Smooth muscle cell (in vitro differentiated cells): Measurements from ENCODE around the gene ARHGAP10. TPM values are rescaled to one million over a fixed set of nuclear protein-coding genes. Genes with fewer than 3 reads are reported as not detected.

Experiments
- DNase-seq: peaks from one replicate; lab custom pipeline; 2025; ENCODE audit not compliant: unreplicated experiment; lab: John Stamatoyannopoulos, UW
- H2AFZ ChIP-seq: fragments of 200-600 bp; sonication (generic); 2 replicates; pipeline ENCODE4 v1.6.0; 2016; ENCODE audit warnings: antibody characterized with exemption, low read depth, mild to moderate bottlenecking
- H3F3A ChIP-seq: fragments of 200-600 bp; sonication (generic); 2 replicates; pipeline ENCODE4 v1.6.0; 2017; ENCODE audit warnings: antibody characterized with exemption, low read depth
- H3K27ac ChIP-seq: fragments of 200-600 bp; sonication (generic); 2 replicates; pipeline ENCODE4 v1.5.1; 2016; ENCODE audit warnings: low read depth, mild to moderate bottlenecking
- H3K27me3 ChIP-seq: fragments of 200-600 bp; sonication (generic); 2 replicates; pipeline ENCODE4 v1.6.1; 2016; ENCODE audit warnings: low read depth, mild to moderate bottlenecking
- H3K36me3 ChIP-seq: fragments of 200-600 bp; sonication (generic); 2 replicates; pipeline ENCODE4 v1.5.1; 2016; ENCODE audit warnings: low read depth
- H3K4me1 ChIP-seq: fragments of 200-600 bp; sonication (generic); 2 replicates; pipeline ENCODE4 v1.5.1; 2016; ENCODE audit warnings: low read depth
- H3K4me2 ChIP-seq: fragments of 200-600 bp; sonication (generic); 2 replicates; pipeline ENCODE4 v1.6.0; 2016; ENCODE audit warnings: mild to moderate bottlenecking
- H3K4me3 ChIP-seq: fragments of 200-600 bp; sonication (generic); 2 replicates; pipeline ENCODE4 v1.5.1; 2016; ENCODE audit warnings: mild to moderate bottlenecking
- H3K79me2 ChIP-seq: fragments of 200-600 bp; sonication (generic); 2 replicates; pipeline ENCODE4 v1.6.0; 2016; ENCODE audit warnings: low read depth, mild to moderate bottlenecking
- H3K9ac ChIP-seq: fragments of 200-600 bp; sonication (generic); 2 replicates; pipeline ENCODE4 v1.6.0; 2016; ENCODE audit warnings: low read depth
- H3K9me3 ChIP-seq: fragments of 200-600 bp; sonication (generic); replicated peaks from 2 replicates; pipeline ENCODE4 v1.5.1; 2016; ENCODE audit warnings: low read depth
- H4K20me1 ChIP-seq: fragments of 200-600 bp; sonication (generic); 2 replicates; pipeline ENCODE4 v1.6.0; 2016; ENCODE audit warnings: low read depth
- whole genome bisulfite sequencing: methylation state at CpG from one replicate; pipeline ENCODE4 v1.1.7; 2016; ENCODE audit warnings: low lambda C conversion rate; 5-methylcytosine and 5-hydroxymethylcytosine counted together
- polyA plus RNA-seq: library from polyadenylated mRNA; unstranded; fragments of >200 nt; fragmentation: Nextera tagmentation; extraction: Ambion mirVana; gene quantifications from 2 replicates; pipeline ENCODE4 v1.2.1, GENCODE V29; 2016
- total RNA-seq: library from RNA; depleted of rRNA; stranded (reverse); fragments of >200 nt; gene quantifications from 2 replicates; pipeline ENCODE4 v1.2.3, GENCODE V29; 2014
- TF ChIP-seq, protein P1 (sequence below): fragments of 200-600 bp; sonication (generic); IDR thresholded peaks from 2 replicates; pipeline ENCODE4 v1.5.1; 2017; ENCODE audit warnings: borderline replicate concordance, mild to moderate bottlenecking, antibody characterized with exemption; ENCODE audit not compliant: insufficient read depth, poor library complexity, severe bottlenecking

The ARHGAP10 gene
- total and polyA plus RNA-seq, 2 experiments from 2014 or later, result 6.2 to 11.6 TPM

DNA sequence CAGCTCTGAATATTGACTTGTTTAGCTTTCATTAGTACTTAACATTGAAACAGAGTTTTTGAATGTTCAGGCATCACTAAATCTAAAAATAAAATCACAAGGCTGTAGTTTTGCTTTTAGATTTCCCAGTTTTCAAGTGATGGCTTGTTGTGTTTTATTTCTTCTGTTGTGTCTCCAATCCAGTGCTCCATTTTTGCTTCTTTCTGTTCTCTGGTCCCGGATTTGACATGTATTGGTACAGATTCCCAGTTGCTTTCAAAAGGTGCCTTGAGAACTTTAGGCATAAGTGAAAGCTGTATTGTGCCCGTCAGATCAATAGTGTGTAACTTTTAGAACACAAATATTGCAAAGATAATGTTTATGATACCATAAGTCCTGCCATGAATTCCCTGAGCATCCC, 53.2 kb downstream of the ARHGAP10 start:
- WGBS, result 97% methylated on average over 2 of the region's 2 CpGs
- H3K9ac ChIP-seq, result no peak overlapping the region
- peaks cover 30% of the 10 kb centered on the region for H3K4me1 ChIP-seq
- H3K4me2 ChIP-seq, result no peak overlapping the region
- no peaks in the 10 kb centered on the region for H3K36me3 ChIP-seq
- no peak overlapping the region for H2AFZ ChIP-seq
- DNase-seq, result no peak
- peaks cover 4% of the 10 kb centered on the region for H3F3A ChIP-seq
- H4K20me1 ChIP-seq, result peaks cover 25% of the 10 kb centered on the region
- H3K27me3 ChIP-seq, result no peaks in the 10 kb centered on the region
- H3K79me2 ChIP-seq, result peaks cover 6% of the 10 kb centered on the region
- no peak overlapping the region for H3K4me3 ChIP-seq
- no peaks in the 10 kb centered on the region for H3K9me3 ChIP-seq
- H3K27ac ChIP-seq, result no peak overlapping the region
- TF ChIP-seq, protein P1, sequence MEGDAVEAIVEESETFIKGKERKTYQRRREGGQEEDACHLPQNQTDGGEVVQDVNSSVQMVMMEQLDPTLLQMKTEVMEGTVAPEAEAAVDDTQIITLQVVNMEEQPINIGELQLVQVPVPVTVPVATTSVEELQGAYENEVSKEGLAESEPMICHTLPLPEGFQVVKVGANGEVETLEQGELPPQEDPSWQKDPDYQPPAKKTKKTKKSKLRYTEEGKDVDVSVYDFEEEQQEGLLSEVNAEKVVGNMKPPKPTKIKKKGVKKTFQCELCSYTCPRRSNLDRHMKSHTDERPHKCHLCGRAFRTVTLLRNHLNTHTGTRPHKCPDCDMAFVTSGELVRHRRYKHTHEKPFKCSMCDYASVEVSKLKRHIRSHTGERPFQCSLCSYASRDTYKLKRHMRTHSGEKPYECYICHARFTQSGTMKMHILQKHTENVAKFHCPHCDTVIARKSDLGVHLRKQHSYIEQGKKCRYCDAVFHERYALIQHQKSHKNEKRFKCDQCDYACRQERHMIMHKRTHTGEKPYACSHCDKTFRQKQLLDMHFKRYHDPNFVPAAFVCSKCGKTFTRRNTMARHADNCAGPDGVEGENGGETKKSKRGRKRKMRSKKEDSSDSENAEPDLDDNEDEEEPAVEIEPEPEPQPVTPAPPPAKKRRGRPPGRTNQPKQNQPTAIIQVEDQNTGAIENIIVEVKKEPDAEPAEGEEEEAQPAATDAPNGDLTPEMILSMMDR, result no peak

DNA sequence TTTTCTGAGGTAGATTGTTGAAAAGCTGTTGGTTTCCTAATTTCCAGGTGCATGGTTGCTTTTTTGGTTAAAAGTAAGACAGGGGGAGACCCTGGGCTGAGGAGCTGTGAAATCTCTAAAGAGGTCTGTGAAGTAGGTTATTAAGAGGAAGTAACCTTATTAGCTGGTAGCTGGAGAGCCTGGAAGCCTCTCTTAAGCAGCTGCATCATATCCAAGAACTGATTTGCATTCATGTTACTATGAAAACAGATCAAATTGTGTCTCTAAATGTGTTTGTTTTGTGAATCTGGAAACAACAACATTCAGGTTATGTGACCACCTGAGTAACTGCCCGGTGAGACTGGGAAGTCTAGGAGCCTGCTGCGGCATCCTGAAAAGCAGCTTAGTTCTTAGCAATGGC, 54.1 kb downstream of the ARHGAP10 start:
- DNase-seq, result no peak
- H3K9ac ChIP-seq, result no peak overlapping the region
- peaks cover 4% of the 10 kb centered on the region for H3F3A ChIP-seq
- 85% methylated on average over 2 of the region's 2 CpGs for WGBS
- peaks cover 30% of the 10 kb centered on the region for H3K4me1 ChIP-seq
- H3K27me3 ChIP-seq, result no peaks in the 10 kb centered on the region
- H2AFZ ChIP-seq, result no peak overlapping the region
- TF ChIP-seq, protein P1, result no peak
- no peak overlapping the region for H3K4me2 ChIP-seq
- H3K9me3 ChIP-seq, result no peaks in the 10 kb centered on the region
- peaks cover 25% of the 10 kb centered on the region for H4K20me1 ChIP-seq
- no peak overlapping the region for H3K27ac ChIP-seq
- H3K36me3 ChIP-seq, result no peaks in the 10 kb centered on the region
- H3K79me2 ChIP-seq, result peaks cover 15% of the 10 kb centered on the region
- no peak overlapping the region for H3K4me3 ChIP-seq

DNA sequence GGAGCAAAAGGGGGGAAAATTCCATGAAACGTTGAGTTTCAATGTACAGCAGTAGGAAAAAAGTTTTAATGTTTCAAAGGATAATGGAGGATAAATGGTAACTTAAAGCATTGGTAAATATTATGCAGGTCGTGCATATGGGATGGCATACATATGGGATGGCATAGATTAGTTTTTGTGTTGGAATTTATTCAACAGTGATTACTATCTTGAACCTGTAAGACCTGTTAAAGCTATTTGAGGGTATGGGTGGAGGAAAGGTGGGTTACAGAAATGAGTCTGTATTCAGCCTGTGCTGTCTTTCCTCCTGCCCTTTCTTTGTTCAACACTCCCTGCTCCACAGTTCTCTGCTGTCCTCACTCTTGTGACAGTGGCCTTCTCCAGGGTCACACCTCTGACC, 54.6 kb downstream of the ARHGAP10 start:
- H3F3A ChIP-seq, result peaks cover 4% of the 10 kb centered on the region
- H3K4me2 ChIP-seq, result no peak overlapping the region
- TF ChIP-seq, protein P1, result no peak
- no peak overlapping the region for H3K9ac ChIP-seq
- 86% methylated on average over 2 of the region's 2 CpGs for WGBS
- peaks cover 25% of the 10 kb centered on the region for H4K20me1 ChIP-seq
- no peak overlapping the region for H3K4me3 ChIP-seq
- no peak for DNase-seq
- H3K27ac ChIP-seq, result no peak overlapping the region
- H3K27me3 ChIP-seq, result no peaks in the 10 kb centered on the region
- H3K9me3 ChIP-seq, result no peaks in the 10 kb centered on the region
- no peaks in the 10 kb centered on the region for H3K36me3 ChIP-seq
- peaks cover 20% of the 10 kb centered on the region for H3K79me2 ChIP-seq
- peaks cover 30% of the 10 kb centered on the region for H3K4me1 ChIP-seq
- H2AFZ ChIP-seq, result no peak overlapping the region

DNA sequence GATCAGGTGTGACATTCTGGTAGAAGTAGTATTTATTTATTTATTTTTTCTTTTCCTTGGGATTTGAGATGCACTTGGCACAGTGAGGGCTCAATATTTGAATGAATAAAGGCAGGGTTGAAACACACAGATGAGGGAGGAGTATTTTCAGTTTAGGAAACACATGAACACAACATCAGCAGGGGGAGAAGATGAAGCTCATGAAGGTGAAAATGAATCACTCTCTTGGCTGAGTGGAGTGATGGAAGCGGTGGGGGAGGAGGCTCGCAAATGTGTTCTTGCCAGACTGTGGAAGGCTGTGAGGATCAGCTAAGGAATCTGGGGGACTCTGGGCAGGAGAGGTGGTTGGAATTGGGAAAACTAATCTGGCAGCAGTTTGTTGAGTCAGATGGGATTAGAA, 55.3 kb downstream of the ARHGAP10 start:
- Histone ChIP-seq H3F3A (peaks cover 4% of the 10 kb centered on the region), H3K4me2 (peak overlapping the region; percentile 2), H4K20me1 (peaks cover 20% of the 10 kb centered on the region), H2AFZ (no peak overlapping the region), H3K4me3 (no peak overlapping the region), H3K9me3 (no peaks in the 10 kb centered on the region), H3K79me2 (peaks cover 27% of the 10 kb centered on the region), H3K27me3 (no peaks in the 10 kb centered on the region), H3K4me1 (peaks cover 30% of the 10 kb centered on the region), H3K36me3 (no peaks in the 10 kb centered on the region), H3K9ac (no peak overlapping the region), H3K27ac (no peak overlapping the region)
- DNase-seq, result no peak
- 62% methylated on average over 2 of the region's 2 CpGs for WGBS
- TF ChIP-seq, protein P1, result no peak
